Spinal cord (tissue), 10 donors: ENCODE results near the gene IPMK. TPM values are rescaled to one million over a fixed set of nuclear protein-coding genes. Genes with fewer than 3 reads are reported as not detected.

Source experiments
- DNase-seq, 6 donors: peaks; one replicate each; pipeline versions ENCODE4 v3.0.0 to v3.0.0-alpha.2; 2013 to 2015; ENCODE audit warnings: low spot score in 6 of 6, low read depth in 4 of 6
- H3K27ac ChIP-seq: one replicate; pipeline ENCODE4 v1.5.1; 2013; ENCODE audit warnings: low read depth, low read length, control low read depth
- H3K27me3 ChIP-seq: one replicate; pipeline ENCODE4 v1.6.1; 2013; ENCODE audit warnings: low read length; ENCODE audit not compliant: control insufficient read depth, insufficient read depth
- H3K36me3 ChIP-seq: one replicate; pipeline ENCODE4 v1.6.1; 2013; ENCODE audit warnings: low read length; ENCODE audit not compliant: control insufficient read depth, insufficient read depth
- H3K4me1 ChIP-seq: one replicate; pipeline ENCODE4 v1.6.1; 2013; ENCODE audit warnings: low read length; ENCODE audit not compliant: control insufficient read depth, insufficient read depth
- H3K4me3 ChIP-seq: one replicate; pipeline ENCODE4 v1.5.1; 2013; ENCODE audit warnings: low read depth, low read length, control low read depth
- H3K9me3 ChIP-seq: one replicate; pipeline ENCODE4 v1.6.1; 2013; ENCODE audit warnings: low read length; ENCODE audit not compliant: control insufficient read depth, insufficient read depth
- WGBS: methylation state at CpG from one replicate; pipeline ENCODE4 v1.1.5; 2013; ENCODE audit warnings: missing lambda C conversion rate; ENCODE audit not compliant: insufficient coverage; 5-methylcytosine and 5-hydroxymethylcytosine counted together
- polyA plus RNA-seq, 2 donors: library from polyadenylated mRNA; unstranded; fragments of 120-200 nt; gene quantifications; one replicate each; pipeline ENCODE4 v1.2.1, GENCODE V29; 2013; ENCODE audit not compliant: insufficient read length in 2 of 2
- total RNA-seq, 2 donors: library from RNA; depleted of rRNA in 1 of 2; stranded (reverse); fragments of 120-200 nt in 1 of 2; fragments of >200 nt in 1 of 2; gene quantifications; one replicate each; pipeline versions ENCODE4 v1.2.3 to v1.2.4, GENCODE V29; 2013 to 2014
- donor health status: healthy.

The IPMK gene
- total and polyA plus RNA-seq, 4 donors, result 4.6 to 19.3 (median 10.8) TPM

GRCh38 chr10:58269782-58270290, 2.1 kb upstream of the IPMK start:
- Histone ChIP-seq H3K4me3 (peak overlapping the region; percentile 91), H3K27ac (peak overlapping the region; percentile 96), H3K36me3 (no peaks in the 10 kb centered on the region), H3K4me1 (peaks cover 9% of the 10 kb centered on the region), H3K27me3 (no peaks in the 10 kb centered on the region), H3K9me3 (no peaks in the 10 kb centered on the region)
- WGBS, result 0% methylated on average over 6 of the region's 12 CpGs
- DNase-seq, result peak in 3 of 6 donors; percentile 20 to 68 (median 31)

- 0% methylated on average over 53 of the region's 66 CpGs for WGBS
- no peaks in the 10 kb centered on the region for H3K9me3 ChIP-seq
- H3K4me3 ChIP-seq, result peak within 1 kb of the TSS; percentile 91
- DNase-seq, result peak; percentile 92 to 100 (median 97)
- H3K27ac ChIP-seq, result peak within 1 kb of the TSS; percentile 96
- no peaks in the 10 kb centered on the region for H3K27me3 ChIP-seq
- no peaks in the 10 kb centered on the region for H3K36me3 ChIP-seq
- H3K4me1 ChIP-seq, result peaks cover 9% of the 10 kb centered on the region
These were observed 1.5 kb upstream of the IPMK start, which contains the start of gene CISD1 for GRCh38 chr10:58268946-58269781. Gene CISD1 (plus strand): TSS chr10:58269162. CDS start chr10:58269274, 112 bp downstream.

GRCh38 chr10:58268454-58268945, 806 bp upstream of the IPMK start:
- peaks cover 9% of the 10 kb centered on the region for H3K4me1 ChIP-seq
- H3K9me3 ChIP-seq, result no peaks in the 10 kb centered on the region
- 0% methylated on average over 5 of the region's 13 CpGs for WGBS
- peak overlapping the region; percentile 96 for H3K27ac ChIP-seq
- DNase-seq, result peak in 1 of 6 donors; percentile 20
- H3K27me3 ChIP-seq, result no peaks in the 10 kb centered on the region
- H3K4me3 ChIP-seq, result peak overlapping the region; percentile 91
- H3K36me3 ChIP-seq, result no peaks in the 10 kb centered on the region

GRCh38 chr10:58266826-58267712, 625 bp downstream of the IPMK start:
- Histone ChIP-seq H3K36me3 (no peaks in the 10 kb centered on the region), H3K4me1 (peaks cover 9% of the 10 kb centered on the region), H3K9me3 (no peaks in the 10 kb centered on the region), H3K27ac (peak overlapping the region; percentile 88), H3K4me3 (peak overlapping the region; percentile 91), H3K27me3 (no peaks in the 10 kb centered on the region)
- DNase-seq, result peak in 4 of 6 donors; percentile 29 to 71 (median 53)
- 0% methylated on average over 53 of the region's 53 CpGs for WGBS

- no peaks in the 10 kb centered on the region for H3K9me3 ChIP-seq
- H3K36me3 ChIP-seq, result no peaks in the 10 kb centered on the region
- peak overlapping the region; percentile 88 for H3K27ac ChIP-seq
- H3K4me1 ChIP-seq, result peaks cover 9% of the 10 kb centered on the region
- WGBS, result 0% methylated on average over 8 of the region's 14 CpGs
- no peaks in the 10 kb centered on the region for H3K27me3 ChIP-seq
- H3K4me3 ChIP-seq, result peak overlapping the region; percentile 91
- peak in 5 of 6 donors; percentile 5 to 28 (median 17) for DNase-seq
These were observed 1.5 kb downstream of the IPMK start for GRCh38 chr10:58266003-58266825.

GRCh38 chr10:58265249-58265648, 2.4 kb downstream of the IPMK start:
- Histone ChIP-seq H3K4me1 (peaks cover 6% of the 10 kb centered on the region), H3K4me3 (peak overlapping the region; percentile 91), H3K9me3 (no peaks in the 10 kb centered on the region), H3K27ac (no peak overlapping the region), H3K36me3 (no peaks in the 10 kb centered on the region), H3K27me3 (no peaks in the 10 kb centered on the region)
- WGBS, result no CpG with 5 or more reads among the region's 1 CpG
- no peak for DNase-seq

GRCh38 chr10:58264780-58265179, 2.9 kb downstream of the IPMK start:
- WGBS, result no CpG with 5 or more reads among the region's 5 CpGs
- H3K4me1 ChIP-seq, result peaks cover 6% of the 10 kb centered on the region
- H3K4me3 ChIP-seq, result no peak overlapping the region
- no peaks in the 10 kb centered on the region for H3K9me3 ChIP-seq
- H3K36me3 ChIP-seq, result no peaks in the 10 kb centered on the region
- H3K27ac ChIP-seq, result no peak overlapping the region
- no peaks in the 10 kb centered on the region for H3K27me3 ChIP-seq
- peak in 1 of 6 donors; percentile 3 for DNase-seq

- Histone ChIP-seq H3K4me3 (no peak overlapping the region), H3K36me3 (no peaks in the 10 kb centered on the region), H3K27ac (no peak overlapping the region), H3K4me1 (no peaks in the 10 kb centered on the region), H3K27me3 (no peaks in the 10 kb centered on the region), H3K9me3 (no peaks in the 10 kb centered on the region)
- DNase-seq, result no peak
These were observed 4.9 kb downstream of the IPMK start for GRCh38 chr10:58262766-58263165.

- H3K9me3 ChIP-seq, result no peaks in the 10 kb centered on the region
- no peaks in the 10 kb centered on the region for H3K27me3 ChIP-seq
- H3K27ac ChIP-seq, result no peak overlapping the region
- DNase-seq, result no peak
- H3K4me1 ChIP-seq, result no peaks in the 10 kb centered on the region
- no peak overlapping the region for H3K4me3 ChIP-seq
- H3K36me3 ChIP-seq, result no peaks in the 10 kb centered on the region
These were observed 7.4 kb downstream of the IPMK start for GRCh38 chr10:58260334-58260733.
